ENCODE data around the gene DCLRE1C. TPM values are rescaled to one million over a fixed set of nuclear protein-coding genes. Genes with fewer than 3 reads are reported as not detected.
"Not testable (repeated sequence)": the region's sequence is repeated elsewhere in the genome, so short reads cannot be mapped to it uniquely, and the experiment has no call there.

Gene DCLRE1C
- total and polyA plus RNA-seq, 4 donors = 1.6 to 16.6 (median 7.6) TPM

DNA sequence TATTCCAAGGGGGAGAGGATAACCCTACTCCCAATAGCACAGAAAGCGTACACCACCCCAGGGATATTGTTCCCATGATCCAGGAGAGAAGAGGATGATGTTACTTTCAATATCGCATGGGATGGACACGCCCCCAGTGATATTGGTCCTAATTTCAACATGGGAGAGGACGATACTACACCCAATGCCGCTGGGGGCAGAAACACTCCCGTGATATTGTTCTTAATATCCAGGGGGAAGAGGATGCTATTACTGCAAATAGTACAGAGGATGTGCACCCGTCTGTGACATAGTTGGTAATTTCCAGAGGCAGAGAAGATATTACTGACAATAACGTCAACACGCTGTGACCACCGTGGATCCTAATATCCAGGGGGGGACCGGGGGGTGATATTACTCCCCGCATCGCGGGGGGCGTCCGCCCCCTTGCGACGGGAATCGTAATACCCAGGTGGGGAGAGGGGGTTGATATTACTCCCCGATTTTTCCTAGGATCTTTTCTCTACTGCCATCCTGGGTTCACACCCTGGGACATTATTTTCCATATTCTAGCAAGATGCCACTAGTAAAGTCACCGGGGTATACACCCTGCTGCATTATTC is 21.9 kb upstream of the DCLRE1C start:
- no peak for ATAC-seq (ENCODE audit: low FRiP score)
- Histone ChIP-seq H3K4me3 (ENCODE audit: low read length in 2 of 2) (no peak overlapping the region), H3K27me3 (ENCODE audit: control insufficient read depth in 1 of 2, insufficient read depth in 2 of 2, low read length in 1 of 2) (no peaks in the 10 kb centered on the region), H3K4me1 (ENCODE audit: control insufficient read depth in 1 of 2, insufficient read depth in 2 of 2, low read length in 2 of 2) (no peaks in the 10 kb centered on the region), H3K27ac (ENCODE audit: low read depth in 1 of 2, low read length in 2 of 2) (no peak overlapping the region), H3K36me3 (ENCODE audit: control insufficient read depth in 1 of 2, insufficient read depth in 2 of 2, low read length in 1 of 2) (no peaks in the 10 kb centered on the region), H3K9me3 (ENCODE audit: control insufficient read depth, low read length) (no peaks in the 10 kb centered on the region)
- DNase-seq = no peak
- 30 to 33% methylated on average over 21 of the region's 21 CpGs for WGBS, 2 donors
- intact Hi-C loops (cut with DNase I) = no loop called here

DNA sequence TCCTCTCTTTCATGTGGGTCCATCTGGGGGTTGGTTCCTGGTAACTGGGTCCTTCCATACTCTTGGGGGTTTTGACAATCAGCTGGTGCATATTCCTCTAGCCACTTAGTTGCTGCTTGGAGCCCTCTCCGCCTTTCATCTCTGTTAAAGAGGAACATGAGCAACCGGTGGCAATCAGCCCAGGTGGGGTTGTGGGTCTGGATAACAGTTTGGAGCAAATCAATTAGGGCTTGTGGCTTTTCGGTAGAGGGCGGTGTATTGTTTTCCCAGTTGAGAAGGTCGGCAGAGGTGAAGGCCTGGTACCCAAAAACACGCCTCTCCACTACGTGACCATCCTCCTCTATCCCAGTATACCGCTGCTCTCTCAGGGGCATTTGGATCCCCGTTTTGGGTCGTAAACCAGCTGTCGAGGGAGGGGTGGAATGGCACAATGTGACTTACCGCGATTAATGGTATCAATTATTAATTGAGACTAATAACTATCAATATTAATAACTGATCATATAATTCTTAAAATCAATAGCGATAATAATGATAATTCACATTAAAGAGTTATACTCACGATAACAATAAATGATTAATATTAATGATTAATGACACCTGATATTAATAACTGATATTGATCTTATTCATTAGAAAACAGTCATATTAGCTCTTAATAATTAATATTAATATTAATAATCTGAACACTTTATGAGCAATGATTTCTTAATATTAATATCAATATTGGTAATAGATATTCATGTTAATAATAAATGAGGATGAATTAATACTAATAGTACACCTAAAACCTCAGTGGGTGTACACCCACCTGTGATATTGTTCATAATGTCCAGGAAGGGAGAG is 20.5 kb upstream of the DCLRE1C start:
- intact Hi-C loops (cut with DNase I); ATAC-seq (ENCODE audit: low FRiP score); H3K36me3 ChIP-seq (ENCODE audit: control insufficient read depth in 1 of 2, insufficient read depth in 2 of 2, low read length in 1 of 2); H3K9me3 ChIP-seq (ENCODE audit: control insufficient read depth, low read length); H3K27me3 ChIP-seq (ENCODE audit: control insufficient read depth in 1 of 2, insufficient read depth in 2 of 2, low read length in 1 of 2); H3K4me1 ChIP-seq (ENCODE audit: control insufficient read depth in 1 of 2, insufficient read depth in 2 of 2, low read length in 2 of 2); H3K4me3 ChIP-seq (ENCODE audit: low read length in 2 of 2); H3K27ac ChIP-seq (ENCODE audit: low read depth in 1 of 2, low read length in 2 of 2); DNase-seq: not testable (repeated sequence)
- WGBS, 2 donors = 40 to 47% methylated on average over 15 of the region's 15 CpGs

DNA sequence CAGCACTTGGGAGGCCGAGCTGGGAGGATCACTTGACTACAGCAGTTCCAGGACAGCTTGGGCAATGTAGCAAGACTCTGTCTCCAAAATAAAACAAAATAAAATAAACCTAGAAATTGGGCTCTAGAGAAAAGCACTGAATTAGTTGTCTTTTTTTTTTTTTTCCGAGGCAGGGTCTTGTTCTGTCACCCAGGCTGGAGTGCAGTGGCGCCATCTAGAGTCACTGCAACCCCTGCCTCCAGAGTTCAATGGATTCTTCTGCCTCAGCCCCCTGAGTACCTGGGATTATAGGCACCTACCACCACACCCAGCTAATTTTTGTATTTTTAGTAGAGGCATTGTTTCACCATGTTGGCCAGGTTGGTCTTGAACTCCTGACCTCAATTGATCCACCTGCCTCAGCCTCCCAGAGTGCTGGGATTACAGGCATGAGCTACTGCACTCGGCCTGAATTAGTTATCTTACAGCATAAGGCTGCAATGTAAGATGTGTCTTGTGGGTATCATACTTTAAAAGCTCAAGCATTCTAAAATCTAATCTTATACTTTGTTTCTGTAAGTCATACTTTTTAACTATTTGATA is 18.1 kb upstream of the DCLRE1C start:
- Histone ChIP-seq H3K4me3 (ENCODE audit: low read length in 2 of 2) (no peak overlapping the region), H3K4me1 (ENCODE audit: control insufficient read depth in 1 of 2, insufficient read depth in 2 of 2, low read length in 2 of 2) (no peaks in the 10 kb centered on the region), H3K27ac (ENCODE audit: low read depth in 1 of 2, low read length in 2 of 2) (no peak overlapping the region), H3K27me3 (ENCODE audit: control insufficient read depth in 1 of 2, insufficient read depth in 2 of 2, low read length in 1 of 2) (no peaks in the 10 kb centered on the region), H3K9me3 (ENCODE audit: control insufficient read depth, low read length) (no peaks in the 10 kb centered on the region), H3K36me3 (ENCODE audit: control insufficient read depth in 1 of 2, insufficient read depth in 2 of 2, low read length in 1 of 2) (no peaks in the 10 kb centered on the region)
- DNase-seq (no peak), ATAC-seq (ENCODE audit: low FRiP score) (no peak)
- intact Hi-C loops (cut with DNase I) = no loop called here
- 61 to 69% methylated on average over 4 of the region's 4 CpGs for WGBS, 2 donors

- H3K27ac ChIP-seq (ENCODE audit: low read depth in 1 of 2, low read length in 2 of 2) = no peak overlapping the region
- 90 to 91% methylated on average over 2 of the region's 2 CpGs for WGBS, 2 donors
- H3K4me3 ChIP-seq (ENCODE audit: low read length in 2 of 2) = no peak overlapping the region
- intact Hi-C loops (cut with DNase I) = no loop called here
- H3K36me3 ChIP-seq (ENCODE audit: control insufficient read depth in 1 of 2, insufficient read depth in 2 of 2, low read length in 1 of 2) = no peaks in the 10 kb centered on the region
- DNase-seq = no peak
- ATAC-seq (ENCODE audit: low FRiP score) = no peak
- no peaks in the 10 kb centered on the region for H3K4me1 ChIP-seq (ENCODE audit: control insufficient read depth in 1 of 2, insufficient read depth in 2 of 2, low read length in 2 of 2)
- no peaks in the 10 kb centered on the region for H3K27me3 ChIP-seq (ENCODE audit: control insufficient read depth in 1 of 2, insufficient read depth in 2 of 2, low read length in 1 of 2)
- no peaks in the 10 kb centered on the region for H3K9me3 ChIP-seq (ENCODE audit: control insufficient read depth, low read length)
Observed at GRCh38 chr10:14967897-14968296, 14.0 kb upstream of the DCLRE1C start.

DNA sequence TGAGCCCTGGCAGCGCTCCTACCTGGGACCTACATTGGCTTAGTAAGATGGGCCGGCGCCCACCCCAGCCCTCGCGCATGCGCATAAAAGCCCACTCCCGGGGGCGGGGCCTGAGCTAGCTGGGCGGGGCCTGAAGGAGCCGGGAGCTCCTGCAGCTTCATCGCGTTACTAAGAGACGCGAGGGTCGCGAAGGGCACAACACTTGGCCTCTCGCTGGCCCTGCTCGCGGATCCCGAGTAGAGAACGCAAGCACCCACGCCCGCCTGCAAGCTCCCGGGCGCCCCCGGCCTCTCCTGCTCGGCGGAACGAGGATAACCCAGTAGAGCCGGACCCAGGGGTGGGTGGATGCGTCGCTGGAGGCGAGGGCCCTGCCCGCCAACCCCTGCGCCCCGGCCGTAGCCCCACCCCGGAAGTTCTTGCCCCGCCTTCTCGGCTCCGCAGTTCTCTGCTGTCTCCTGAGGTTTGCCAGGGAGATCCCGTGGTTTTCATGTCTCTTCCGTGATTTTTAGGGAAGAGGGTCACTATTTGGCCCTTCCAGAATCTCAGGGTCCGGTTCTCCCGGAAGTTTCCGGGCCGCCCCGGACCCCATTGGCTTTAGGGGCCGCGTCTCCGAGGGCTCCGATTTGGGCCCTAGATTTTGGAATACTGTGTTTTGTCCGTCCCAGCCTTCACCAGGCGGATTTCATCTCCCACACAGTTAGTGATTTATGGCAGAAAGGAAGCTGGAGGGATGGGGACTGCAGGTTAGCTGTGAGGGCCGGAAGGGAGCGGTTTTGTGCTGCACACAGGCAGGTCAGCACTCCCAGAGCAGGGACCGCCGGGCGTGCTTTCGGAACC is 5.5 kb upstream of the DCLRE1C start, which contains the start of gene MEIG1:
Gene MEIG1, plus strand, starts transcription at position 168 of the 837 bp plus-strand sequence. CDS start 7,081 bp downstream, outside the sequence.
- intact Hi-C loops (cut with DNase I) = loop anchor here (1.0 to 10.0 kb wide), 3 partner anchors 138 to 209 kb away; partner anchors contain the start of genes NMT2 (in 1 of the 2) and RPP38 (in 1 of the 2)
- Histone ChIP-seq H3K9me3 (ENCODE audit: control insufficient read depth, low read length) (no peaks in the 10 kb centered on the region), H3K4me3 (ENCODE audit: low read length in 2 of 2) (peak within 1 kb of the TSS; percentile 40 to 72), H3K27ac (ENCODE audit: low read depth in 1 of 2, low read length in 2 of 2) (peak within 1 kb of the TSS; percentile 64 to 84), H3K36me3 (ENCODE audit: control insufficient read depth in 1 of 2, insufficient read depth in 2 of 2, low read length in 1 of 2) (no peaks in the 10 kb centered on the region), H3K4me1 (ENCODE audit: control insufficient read depth in 1 of 2, insufficient read depth in 2 of 2, low read length in 2 of 2) (no peaks in the 10 kb centered on the region), H3K27me3 (ENCODE audit: control insufficient read depth in 1 of 2, insufficient read depth in 2 of 2, low read length in 1 of 2) (no peaks in the 10 kb centered on the region)
- WGBS, 2 donors = 0 to 1% methylated on average over 60 of the region's 60 CpGs
- DNase-seq = peak; percentile 95 to 97
- peak; percentile 98 for ATAC-seq (ENCODE audit: low FRiP score)

DNA sequence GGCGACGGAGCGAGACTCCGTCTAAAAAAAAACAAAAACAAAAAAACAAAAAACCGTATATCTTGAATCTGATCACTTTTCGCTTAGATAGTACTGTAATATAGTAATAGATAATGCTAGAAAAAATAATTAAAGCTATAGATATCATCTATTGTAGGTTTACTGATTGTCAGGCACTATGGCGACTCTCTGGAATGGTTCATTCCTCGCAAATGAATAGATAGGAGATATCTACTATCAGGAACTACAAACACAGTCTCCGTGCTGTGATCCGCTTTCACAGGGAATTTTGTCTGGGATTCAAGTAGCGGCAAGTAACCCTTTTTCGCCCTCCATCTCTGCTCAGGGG is 5.0 kb upstream of the DCLRE1C start:
- ATAC-seq (ENCODE audit: low FRiP score) = no peak
- intact Hi-C loops (cut with DNase I) = loop anchor here (1.0 to 10.0 kb wide), 3 partner anchors 138 to 209 kb away; partner anchors contain the start of genes NMT2 (in 1 of the 2) and RPP38 (in 1 of the 2)
- DNase-seq = no peak
- no peaks in the 10 kb centered on the region for H3K27me3 ChIP-seq (ENCODE audit: control insufficient read depth in 1 of 2, insufficient read depth in 2 of 2, low read length in 1 of 2)
- no peaks in the 10 kb centered on the region for H3K36me3 ChIP-seq (ENCODE audit: control insufficient read depth in 1 of 2, insufficient read depth in 2 of 2, low read length in 1 of 2)
- peak overlapping the region; percentile 40 to 72 for H3K4me3 ChIP-seq (ENCODE audit: low read length in 2 of 2)
- 29 to 33% methylated on average over 12 of the region's 12 CpGs for WGBS, 2 donors
- H3K4me1 ChIP-seq (ENCODE audit: control insufficient read depth in 1 of 2, insufficient read depth in 2 of 2, low read length in 2 of 2) = no peaks in the 10 kb centered on the region
- H3K9me3 ChIP-seq (ENCODE audit: control insufficient read depth, low read length) = no peaks in the 10 kb centered on the region
- peak overlapping the region; percentile 38 to 49 for H3K27ac ChIP-seq (ENCODE audit: low read depth in 1 of 2, low read length in 2 of 2)

DNA sequence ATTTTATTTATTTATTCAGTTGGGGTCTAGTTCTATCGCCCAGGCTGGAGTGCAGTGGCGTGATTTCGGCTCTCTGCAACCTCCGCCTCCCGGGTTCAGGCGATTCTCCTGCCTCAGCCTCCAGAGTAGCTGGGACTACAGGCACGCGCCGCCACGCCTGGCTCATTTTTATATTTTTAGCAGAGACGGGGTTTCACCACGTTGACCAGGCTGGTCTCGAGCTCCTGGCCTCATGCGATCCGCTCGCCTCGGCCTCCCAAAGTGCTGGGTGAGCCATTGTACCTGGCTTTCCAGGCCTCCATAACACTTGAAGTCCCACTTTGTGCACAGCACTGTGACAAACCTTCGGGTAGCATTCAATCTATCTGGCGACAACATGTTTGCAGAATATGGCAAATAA is 1.0 kb upstream of the DCLRE1C start:
- H3K36me3 ChIP-seq (ENCODE audit: control insufficient read depth in 1 of 2, insufficient read depth in 2 of 2, low read length in 1 of 2) = no peaks in the 10 kb centered on the region
- no peaks in the 10 kb centered on the region for H3K9me3 ChIP-seq (ENCODE audit: control insufficient read depth, low read length)
- no peak overlapping the region for H3K27ac ChIP-seq (ENCODE audit: low read depth in 1 of 2, low read length in 2 of 2)
- DNase-seq (no peak), ATAC-seq (ENCODE audit: low FRiP score) (no peak)
- H3K4me3 ChIP-seq (ENCODE audit: low read length in 2 of 2) = no peak overlapping the region
- 90 to 92% methylated on average over 19 of the region's 19 CpGs for WGBS, 2 donors
- H3K4me1 ChIP-seq (ENCODE audit: control insufficient read depth in 1 of 2, insufficient read depth in 2 of 2, low read length in 2 of 2) = peaks cover 2 to 3% of the 10 kb centered on the region in 2 donors
- intact Hi-C loops (cut with DNase I) = loop anchor here (1.0 to 10.0 kb wide), 3 partner anchors 77 to 150 kb away; partner anchors contain the start of genes RPP38 (in 1 of the 2) and SUV39H2 (in 1 of the 2)
- no peaks in the 10 kb centered on the region for H3K27me3 ChIP-seq (ENCODE audit: control insufficient read depth in 1 of 2, insufficient read depth in 2 of 2, low read length in 1 of 2)

GRCh38 chr10:14953424-14954000 is 384 bp downstream of the DCLRE1C start:
- Histone ChIP-seq H3K27ac (ENCODE audit: low read depth in 1 of 2, low read length in 2 of 2) (peak overlapping the region in 1 of 2 donors; percentile 89), H3K36me3 (ENCODE audit: control insufficient read depth in 1 of 2, insufficient read depth in 2 of 2, low read length in 1 of 2) (no peaks in the 10 kb centered on the region), H3K27me3 (ENCODE audit: control insufficient read depth in 1 of 2, insufficient read depth in 2 of 2, low read length in 1 of 2) (no peaks in the 10 kb centered on the region), H3K9me3 (ENCODE audit: control insufficient read depth, low read length) (no peaks in the 10 kb centered on the region), H3K4me3 (ENCODE audit: low read length in 2 of 2) (peak overlapping the region; percentile 64 to 69), H3K4me1 (ENCODE audit: control insufficient read depth in 1 of 2, insufficient read depth in 2 of 2, low read length in 2 of 2) (peaks cover 2 to 3% of the 10 kb centered on the region in 2 donors)
- DNase-seq = peak in 1 of 2 donors; percentile 73
- intact Hi-C loops (cut with DNase I) = loop anchor here in 1 of 2 donors (10.0 kb wide), 1 partner anchor 151 kb away; no protein-coding TSS in a partner anchor
- ATAC-seq (ENCODE audit: low FRiP score) = peak; percentile 74
- 0% methylated on average over 32 of the region's 32 CpGs for WGBS, 2 donors

Data from aorta (tissue), 5 donors.